GM12864 (cell line): Measurements from ENCODE around the gene FAM200C.

Experiments
- DNase-seq: peaks from one replicate; pipeline ENCODE4 v3.0.0-alpha.2; 2011; ENCODE audit warnings: low read depth
- H3K4me3 ChIP-seq: 2 replicates; pipeline ENCODE4 v1.5.1; 2011; ENCODE audit warnings: mild to moderate bottlenecking, low read depth, low read length, control low read depth
- CTCF ChIP-seq: IDR thresholded peaks from 2 replicates; pipeline ENCODE4 v1.5.1; 2011; ENCODE audit warnings: low read depth, mild to moderate bottlenecking, moderate library complexity, low read length, control low read depth, inconsistent platforms; ENCODE audit errors: missing control alignments

FAM200C gene

GRCh38 chr5:160434022-160434531 is 34.2 kb upstream of the FAM200C start:
- no peak overlapping the region; the same call in 1 of the 2 replicates for H3K4me3 ChIP-seq
- no peak for DNase-seq
- TF ChIP-seq CTCF = no peak

- no peak for TF ChIP-seq CTCF
- DNase-seq = no peak
- no peak overlapping the region for H3K4me3 ChIP-seq
Measured at GRCh38 chr5:160432787-160433186, 32.9 kb upstream of the FAM200C start.

GRCh38 chr5:160432196-160432595 is 32.3 kb upstream of the FAM200C start:
- no peak for TF ChIP-seq CTCF
- no peak for DNase-seq
- no peak overlapping the region for H3K4me3 ChIP-seq

GRCh38 chr5:160427607-160428006 is 27.8 kb upstream of the FAM200C start:
- no peak for DNase-seq
- TF ChIP-seq CTCF = no peak
- H3K4me3 ChIP-seq = no peak overlapping the region

- DNase-seq = no peak
- TF ChIP-seq CTCF = no peak
- H3K4me3 ChIP-seq = peak overlapping the region; percentile 85
Measured at GRCh38 chr5:160423099-160423498, 23.2 kb upstream of the FAM200C start.

GRCh38 chr5:160421625-160422258 is 21.9 kb upstream of the FAM200C start, which contains the start of gene PTTG1:
PTTG1 (plus strand) TSS chr5:160421855; CDS start chr5:160422313, 458 bp downstream.
- peak within 1 kb of the TSS; percentile 85 for H3K4me3 ChIP-seq
- peak; percentile 89 for DNase-seq
- no peak for TF ChIP-seq CTCF

- no peak for DNase-seq
- no peak for TF ChIP-seq CTCF
- H3K4me3 ChIP-seq = peak overlapping the region; percentile 90; the same call in 1 of the 2 replicates
Measured at GRCh38 chr5:160420331-160420610, 20.4 kb upstream of the FAM200C start.
